Loucy (cell line): ENCODE measurements around the gene DNAH5.

Source experiments
- H2AFZ ChIP-seq: fragments of 200-600 bp; sonication (generic); 2 replicates; pipeline ENCODE4 v1.6.0; 2016; ENCODE audit warnings: antibody characterized with exemption, mild to moderate bottlenecking, low read length, moderate library complexity
- H3F3A ChIP-seq: fragments of 200-600 bp; 2 replicates; pipeline ENCODE4 v1.6.0; 2016; ENCODE audit warnings: antibody characterized with exemption, low read depth, mild to moderate bottlenecking
- H3K27me3 ChIP-seq: fragments of 200-600 bp; sonication (generic); 2 replicates; pipeline ENCODE4 v1.6.1; 2014; ENCODE audit warnings: low read length, mild to moderate bottlenecking; ENCODE audit not compliant: insufficient read depth, poor library complexity, severe bottlenecking
- H3K36me3 ChIP-seq: fragments of 200-600 bp; sonication (generic); 2 replicates; pipeline ENCODE4 v1.6.1; 2016; ENCODE audit warnings: low read length; ENCODE audit not compliant: insufficient read depth
- H3K4me1 ChIP-seq: fragments of 200-600 bp; sonication (generic); 2 replicates; pipeline ENCODE4 v1.5.1; 2014; ENCODE audit warnings: low read length, mild to moderate bottlenecking; ENCODE audit not compliant: insufficient read depth, poor library complexity, severe bottlenecking
- H3K4me2 ChIP-seq: fragments of 200-600 bp; sonication (generic); 2 replicates; pipeline ENCODE4 v1.6.0; 2014; ENCODE audit warnings: antibody characterized with exemption, low read length, low read depth, mild to moderate bottlenecking; ENCODE audit not compliant: poor library complexity, severe bottlenecking
- H3K4me3 ChIP-seq: fragments of 200-600 bp; sonication (generic); 2 replicates; pipeline ENCODE4 v1.5.1; 2014; ENCODE audit warnings: low read length, mild to moderate bottlenecking, mixed read lengths; ENCODE audit not compliant: poor library complexity, severe bottlenecking
- H3K79me2 ChIP-seq: fragments of 200-600 bp; sonication (generic); 2 replicates; pipeline ENCODE4 v1.6.1; 2014; ENCODE audit warnings: low read length; ENCODE audit not compliant: insufficient read depth
- H3K9ac ChIP-seq: fragments of 200-600 bp; sonication (generic); 2 replicates; pipeline ENCODE4 v1.6.0; 2014; ENCODE audit warnings: mild to moderate bottlenecking, low read depth, low read length, moderate library complexity; ENCODE audit not compliant: poor library complexity, severe bottlenecking
- H3K9me2 ChIP-seq: fragments of 200-600 bp; sonication (generic); replicated peaks from 2 replicates; pipeline ENCODE4 v1.6.1; 2016; ENCODE audit warnings: low read depth, low read length, mixed read lengths
- H3K9me3 ChIP-seq: fragments of 200-600 bp; sonication (generic); 2 replicates; pipeline ENCODE4 v1.6.1; 2014; ENCODE audit warnings: mild to moderate bottlenecking, antibody characterized with exemption, low read length, low read depth; ENCODE audit not compliant: insufficient read depth
- H4K20me1 ChIP-seq: fragments of 200-600 bp; sonication (generic); 2 replicates; pipeline ENCODE4 v1.6.0; 2014; ENCODE audit warnings: antibody characterized with exemption, low read length, mild to moderate bottlenecking; ENCODE audit not compliant: insufficient read depth, poor library complexity, severe bottlenecking
- EZH2phosphoT487 ChIP-seq: fragments of 200-600 bp; IDR thresholded peaks from 2 replicates; pipeline ENCODE4 v1.6.1; 2018; ENCODE audit warnings: antibody characterized with exemption, mild to moderate bottlenecking, moderate library complexity, borderline replicate concordance
- TF ChIP-seq, protein P1 (sequence below): fragments of 200-600 bp; sonication (generic); conservative IDR thresholded peaks from 2 replicates; pipeline ENCODE4 v1.5.1; 2014; ENCODE audit warnings: mild to moderate bottlenecking, antibody characterized with exemption, low read length

DNAH5 gene

DNA sequence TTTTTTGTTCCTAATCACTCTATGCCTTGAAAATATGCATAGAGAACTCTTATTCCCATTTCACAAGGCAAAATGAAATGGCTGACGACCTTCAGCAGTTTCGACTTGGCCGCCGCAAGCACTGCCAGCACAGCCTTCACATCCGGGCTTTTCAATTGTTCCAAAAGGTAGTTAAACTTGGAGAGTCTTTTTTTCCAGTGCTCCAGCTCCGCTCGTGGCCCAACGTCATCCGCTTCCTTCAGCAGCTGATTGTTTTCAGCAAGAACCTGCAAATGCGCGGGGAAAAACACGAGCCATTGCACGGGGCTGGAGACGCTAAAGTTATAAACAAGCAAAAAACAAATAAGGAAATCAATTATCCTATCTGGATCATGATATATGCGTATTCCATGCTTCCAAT lies 25.4 kb downstream of the DNAH5 start:
- Histone ChIP-seq H3K9me3 (no peaks in the 10 kb centered on the region), H3K36me3 (no peaks in the 10 kb centered on the region), H3K9ac (no peak overlapping the region), H3F3A (no peaks in the 10 kb centered on the region), H3K79me2 (no peaks in the 10 kb centered on the region), H3K4me2 (no peak overlapping the region), H2AFZ (no peak overlapping the region), H4K20me1 (no peaks in the 10 kb centered on the region), H3K27me3 (no peaks in the 10 kb centered on the region), H3K9me2 (no peaks in the 10 kb centered on the region), H3K4me3 (no peak overlapping the region), H3K4me1 (no peaks in the 10 kb centered on the region)
- TF ChIP-seq EZH2phosphoT487, result no peak
- TF ChIP-seq, protein P1, sequence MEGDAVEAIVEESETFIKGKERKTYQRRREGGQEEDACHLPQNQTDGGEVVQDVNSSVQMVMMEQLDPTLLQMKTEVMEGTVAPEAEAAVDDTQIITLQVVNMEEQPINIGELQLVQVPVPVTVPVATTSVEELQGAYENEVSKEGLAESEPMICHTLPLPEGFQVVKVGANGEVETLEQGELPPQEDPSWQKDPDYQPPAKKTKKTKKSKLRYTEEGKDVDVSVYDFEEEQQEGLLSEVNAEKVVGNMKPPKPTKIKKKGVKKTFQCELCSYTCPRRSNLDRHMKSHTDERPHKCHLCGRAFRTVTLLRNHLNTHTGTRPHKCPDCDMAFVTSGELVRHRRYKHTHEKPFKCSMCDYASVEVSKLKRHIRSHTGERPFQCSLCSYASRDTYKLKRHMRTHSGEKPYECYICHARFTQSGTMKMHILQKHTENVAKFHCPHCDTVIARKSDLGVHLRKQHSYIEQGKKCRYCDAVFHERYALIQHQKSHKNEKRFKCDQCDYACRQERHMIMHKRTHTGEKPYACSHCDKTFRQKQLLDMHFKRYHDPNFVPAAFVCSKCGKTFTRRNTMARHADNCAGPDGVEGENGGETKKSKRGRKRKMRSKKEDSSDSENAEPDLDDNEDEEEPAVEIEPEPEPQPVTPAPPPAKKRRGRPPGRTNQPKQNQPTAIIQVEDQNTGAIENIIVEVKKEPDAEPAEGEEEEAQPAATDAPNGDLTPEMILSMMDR, result no peak

DNA sequence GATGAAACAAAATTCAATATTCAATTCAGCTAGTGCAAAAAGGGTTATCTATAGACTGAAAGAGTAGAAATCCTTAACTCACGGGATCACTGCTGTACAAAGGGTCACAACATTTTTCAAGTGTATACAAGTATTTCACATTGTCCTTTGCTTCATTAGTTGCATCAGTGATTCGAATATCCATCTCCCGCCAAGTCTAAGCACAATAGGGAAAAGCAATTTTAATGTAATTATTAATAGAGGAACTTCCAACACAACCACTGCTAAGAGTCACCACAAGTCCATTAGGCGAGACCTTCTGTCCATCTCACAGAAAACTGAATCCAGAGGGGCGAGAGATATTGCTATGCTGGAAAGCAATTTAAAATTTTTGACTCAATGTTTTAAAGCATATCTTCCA lies 27.4 kb downstream of the DNAH5 start:
- no peak for TF ChIP-seq EZH2phosphoT487
- TF ChIP-seq, protein P1, result no peak
- no peaks in the 10 kb centered on the region for H3K79me2 ChIP-seq
- H3K4me2 ChIP-seq, result no peak overlapping the region
- H3F3A ChIP-seq, result no peaks in the 10 kb centered on the region
- no peaks in the 10 kb centered on the region for H4K20me1 ChIP-seq
- H3K9me3 ChIP-seq, result no peaks in the 10 kb centered on the region
- H3K27me3 ChIP-seq, result no peaks in the 10 kb centered on the region
- H3K9me2 ChIP-seq, result no peaks in the 10 kb centered on the region
- no peaks in the 10 kb centered on the region for H3K4me1 ChIP-seq
- no peak overlapping the region for H3K4me3 ChIP-seq
- no peaks in the 10 kb centered on the region for H3K36me3 ChIP-seq
- no peak overlapping the region for H3K9ac ChIP-seq
- no peak overlapping the region for H2AFZ ChIP-seq

DNA sequence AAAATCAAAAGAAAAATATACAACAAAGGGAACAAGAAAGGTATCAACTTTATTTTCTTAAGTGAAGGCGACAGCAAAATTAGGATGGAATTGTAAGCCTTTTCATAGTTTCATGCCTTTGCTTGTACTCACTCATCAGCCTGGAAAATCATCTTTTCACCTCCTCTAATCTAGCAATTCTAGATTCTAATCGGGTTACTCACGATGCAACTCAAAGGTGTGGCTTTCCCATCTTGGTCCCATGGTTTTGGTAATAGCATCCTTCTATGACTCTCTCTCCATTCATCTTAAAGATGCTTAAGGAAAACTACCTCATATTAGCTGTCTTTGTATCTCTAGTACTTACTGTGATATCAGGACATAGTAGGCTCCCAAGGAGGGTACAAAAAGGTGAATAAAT lies 30.5 kb downstream of the DNAH5 start:
- H2AFZ ChIP-seq, result no peak overlapping the region
- no peaks in the 10 kb centered on the region for H3K9me2 ChIP-seq
- TF ChIP-seq EZH2phosphoT487, result no peak
- TF ChIP-seq, protein P1, result no peak
- no peaks in the 10 kb centered on the region for H3K36me3 ChIP-seq
- no peak overlapping the region for H3K4me2 ChIP-seq
- H3K4me3 ChIP-seq, result no peak overlapping the region
- H3K9me3 ChIP-seq, result no peaks in the 10 kb centered on the region
- H3K4me1 ChIP-seq, result no peaks in the 10 kb centered on the region
- H3F3A ChIP-seq, result no peaks in the 10 kb centered on the region
- H3K27me3 ChIP-seq, result no peaks in the 10 kb centered on the region
- H3K9ac ChIP-seq, result no peak overlapping the region
- H3K79me2 ChIP-seq, result no peaks in the 10 kb centered on the region
- no peaks in the 10 kb centered on the region for H4K20me1 ChIP-seq
